ENCODE measurements around the gene PCDH7.

DNA sequence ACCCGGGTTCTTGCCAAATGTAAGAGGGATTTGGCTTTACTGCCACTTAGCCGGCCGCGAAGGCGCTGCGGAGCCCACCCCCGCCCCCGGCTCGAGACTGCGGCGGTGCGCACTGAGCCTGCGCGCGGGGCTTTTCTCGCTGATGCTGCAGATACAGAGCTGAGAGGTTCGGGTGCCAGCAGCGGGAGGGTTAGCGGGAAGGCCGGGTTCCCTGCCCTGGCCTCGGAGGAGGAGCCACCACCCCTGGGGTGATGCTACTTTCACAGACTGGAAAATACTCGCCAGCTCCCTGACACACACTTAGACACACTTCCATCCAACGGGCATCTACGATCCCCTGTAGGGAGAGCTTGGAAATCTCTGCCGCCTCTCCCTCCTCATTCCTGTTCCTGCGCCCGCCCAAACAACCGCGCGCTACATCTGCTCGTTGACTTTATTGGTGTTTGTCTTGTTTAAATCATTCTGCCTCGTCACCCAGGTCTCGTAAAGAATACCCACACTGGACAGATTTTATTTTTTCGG is 2.1 kb upstream of the PCDH7 start:
- TF ChIP-seq, protein P1, sequence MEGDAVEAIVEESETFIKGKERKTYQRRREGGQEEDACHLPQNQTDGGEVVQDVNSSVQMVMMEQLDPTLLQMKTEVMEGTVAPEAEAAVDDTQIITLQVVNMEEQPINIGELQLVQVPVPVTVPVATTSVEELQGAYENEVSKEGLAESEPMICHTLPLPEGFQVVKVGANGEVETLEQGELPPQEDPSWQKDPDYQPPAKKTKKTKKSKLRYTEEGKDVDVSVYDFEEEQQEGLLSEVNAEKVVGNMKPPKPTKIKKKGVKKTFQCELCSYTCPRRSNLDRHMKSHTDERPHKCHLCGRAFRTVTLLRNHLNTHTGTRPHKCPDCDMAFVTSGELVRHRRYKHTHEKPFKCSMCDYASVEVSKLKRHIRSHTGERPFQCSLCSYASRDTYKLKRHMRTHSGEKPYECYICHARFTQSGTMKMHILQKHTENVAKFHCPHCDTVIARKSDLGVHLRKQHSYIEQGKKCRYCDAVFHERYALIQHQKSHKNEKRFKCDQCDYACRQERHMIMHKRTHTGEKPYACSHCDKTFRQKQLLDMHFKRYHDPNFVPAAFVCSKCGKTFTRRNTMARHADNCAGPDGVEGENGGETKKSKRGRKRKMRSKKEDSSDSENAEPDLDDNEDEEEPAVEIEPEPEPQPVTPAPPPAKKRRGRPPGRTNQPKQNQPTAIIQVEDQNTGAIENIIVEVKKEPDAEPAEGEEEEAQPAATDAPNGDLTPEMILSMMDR (conservative IDR thresholded peaks at IDR 0.05 in 1 of 2, IDR thresholded peaks at IDR 0.05 in 1 of 2; ENCODE audit: extremely low read depth in 1 of 2, insufficient read depth in 1 of 2, low read depth in 1 of 2, low read length in 2 of 2), result no peak
- TF ChIP-seq EZH2 (IDR thresholded peaks at IDR 0.05; ENCODE audit: borderline replicate concordance, low read length), result no peak

Measured in mammary epithelial cell (primary cell).